Measurements from ENCODE around the gene OSBPL9. TPM values are rescaled to one million over a fixed set of nuclear protein-coding genes. Genes with fewer than 3 reads are reported as not detected.

OSBPL9 gene
- total RNA-seq, 1 experiment from 2014 or later: 62.4 TPM

GRCh38 chr1:51717842-51718241, 101.0 kb downstream of the OSBPL9 start:
- ChIA-PET CTCF (no interaction called here), POLR2A (ENCODE audit: low non-redundant PET) (no interaction called here)
- DNase-seq (ENCODE audit: low spot score): no peak
- Histone ChIP-seq H3K36me3 (ENCODE audit: insufficient read depth, low read length, poor library complexity, severe bottlenecking) (no peaks in the 10 kb centered on the region), H3K27ac (ENCODE audit: low read depth, low read length, poor library complexity, severe bottlenecking) (no peak overlapping the region), H3K9me3 (ENCODE audit: low read depth, low read length, poor library complexity, severe bottlenecking) (no peaks in the 10 kb centered on the region), H3K4me3 (ENCODE audit: low read depth, low read length, poor library complexity, severe bottlenecking) (no peak overlapping the region), H3K27me3 (replicated peaks; ENCODE audit: insufficient read depth, low read depth, low read length, poor library complexity) (no peaks in the 10 kb centered on the region), H3K4me1 (ENCODE audit: insufficient read depth, low read length, poor library complexity, severe bottlenecking) (peaks cover 5% of the 10 kb centered on the region)
- TF ChIP-seq, protein P1, sequence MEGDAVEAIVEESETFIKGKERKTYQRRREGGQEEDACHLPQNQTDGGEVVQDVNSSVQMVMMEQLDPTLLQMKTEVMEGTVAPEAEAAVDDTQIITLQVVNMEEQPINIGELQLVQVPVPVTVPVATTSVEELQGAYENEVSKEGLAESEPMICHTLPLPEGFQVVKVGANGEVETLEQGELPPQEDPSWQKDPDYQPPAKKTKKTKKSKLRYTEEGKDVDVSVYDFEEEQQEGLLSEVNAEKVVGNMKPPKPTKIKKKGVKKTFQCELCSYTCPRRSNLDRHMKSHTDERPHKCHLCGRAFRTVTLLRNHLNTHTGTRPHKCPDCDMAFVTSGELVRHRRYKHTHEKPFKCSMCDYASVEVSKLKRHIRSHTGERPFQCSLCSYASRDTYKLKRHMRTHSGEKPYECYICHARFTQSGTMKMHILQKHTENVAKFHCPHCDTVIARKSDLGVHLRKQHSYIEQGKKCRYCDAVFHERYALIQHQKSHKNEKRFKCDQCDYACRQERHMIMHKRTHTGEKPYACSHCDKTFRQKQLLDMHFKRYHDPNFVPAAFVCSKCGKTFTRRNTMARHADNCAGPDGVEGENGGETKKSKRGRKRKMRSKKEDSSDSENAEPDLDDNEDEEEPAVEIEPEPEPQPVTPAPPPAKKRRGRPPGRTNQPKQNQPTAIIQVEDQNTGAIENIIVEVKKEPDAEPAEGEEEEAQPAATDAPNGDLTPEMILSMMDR (conservative IDR thresholded peaks at IDR 0.05; ENCODE audit: low read depth, low read length): no peak
- no peak for TF ChIP-seq EZH2 (IDR thresholded peaks at IDR 0.05; ENCODE audit: borderline replicate concordance, low read depth, low read length, poor library complexity, severe bottlenecking)
- intact Hi-C loops (cut with micrococcal nuclease; ENCODE audit: unreplicated experiment): no loop called here
- BruUV-seq (replicated peaks): no TSS peak

DNA sequence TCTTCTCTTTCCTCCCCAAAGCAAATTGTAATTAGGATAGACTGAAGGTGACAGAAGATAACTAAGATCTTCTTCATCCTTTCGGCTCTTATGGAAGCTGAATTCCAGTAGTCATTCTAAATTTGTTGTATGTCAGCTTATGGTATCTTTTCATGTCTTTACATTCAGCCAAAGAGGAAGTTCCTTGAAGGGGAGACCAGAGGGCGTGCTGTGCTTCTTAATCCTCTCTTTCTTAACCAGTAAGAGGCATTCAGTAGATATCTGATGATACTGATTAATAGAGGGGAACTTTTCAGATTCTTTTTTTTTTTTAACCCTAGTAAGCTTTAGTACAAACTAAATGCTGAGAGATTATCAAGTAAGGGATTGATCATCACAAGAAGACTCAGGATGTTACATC, 102.3 kb downstream of the OSBPL9 start:
- TF ChIP-seq, protein P1 (conservative IDR thresholded peaks at IDR 0.05; ENCODE audit: low read depth, low read length): 0 out of 2 replicates have a peak, but pooled peaks have one; percentile 12
- no peak for TF ChIP-seq EZH2 (IDR thresholded peaks at IDR 0.05; ENCODE audit: borderline replicate concordance, low read depth, low read length, poor library complexity, severe bottlenecking)
- no peaks in the 10 kb centered on the region for H3K27me3 ChIP-seq (replicated peaks; ENCODE audit: insufficient read depth, low read depth, low read length, poor library complexity)
- no peaks in the 10 kb centered on the region for H3K36me3 ChIP-seq (ENCODE audit: insufficient read depth, low read length, poor library complexity, severe bottlenecking)
- no TSS peak for BruUV-seq (replicated peaks)
- ChIA-PET CTCF (interaction anchor here (0.6 kb wide), 2 partner anchors 48 to 50 kb away, joined by 3 to 8 read pairs; no protein-coding TSS in a partner anchor), POLR2A (ENCODE audit: low non-redundant PET) (no interaction called here)
- H3K27ac ChIP-seq (ENCODE audit: low read depth, low read length, poor library complexity, severe bottlenecking): no peak overlapping the region
- intact Hi-C loops (cut with micrococcal nuclease; ENCODE audit: unreplicated experiment): no loop called here
- H3K4me1 ChIP-seq (ENCODE audit: insufficient read depth, low read length, poor library complexity, severe bottlenecking): peaks cover 5% of the 10 kb centered on the region
- DNase-seq (ENCODE audit: low spot score): peak; percentile 40
- H3K4me3 ChIP-seq (ENCODE audit: low read depth, low read length, poor library complexity, severe bottlenecking): no peak overlapping the region
- no peaks in the 10 kb centered on the region for H3K9me3 ChIP-seq (ENCODE audit: low read depth, low read length, poor library complexity, severe bottlenecking)

- Histone ChIP-seq H3K4me1 (ENCODE audit: insufficient read depth, low read length, poor library complexity, severe bottlenecking) (peaks cover 6% of the 10 kb centered on the region), H3K4me3 (ENCODE audit: low read depth, low read length, poor library complexity, severe bottlenecking) (no peak overlapping the region), H3K36me3 (ENCODE audit: insufficient read depth, low read length, poor library complexity, severe bottlenecking) (no peaks in the 10 kb centered on the region), H3K27me3 (replicated peaks; ENCODE audit: insufficient read depth, low read depth, low read length, poor library complexity) (no peaks in the 10 kb centered on the region), H3K27ac (ENCODE audit: low read depth, low read length, poor library complexity, severe bottlenecking) (no peak overlapping the region), H3K9me3 (ENCODE audit: low read depth, low read length, poor library complexity, severe bottlenecking) (no peaks in the 10 kb centered on the region)
- DNase-seq (ENCODE audit: low spot score): no peak
- no peak for TF ChIP-seq EZH2 (IDR thresholded peaks at IDR 0.05; ENCODE audit: borderline replicate concordance, low read depth, low read length, poor library complexity, severe bottlenecking)
- TF ChIP-seq, protein P1 (conservative IDR thresholded peaks at IDR 0.05; ENCODE audit: low read depth, low read length): no peak
- no TSS peak for BruUV-seq (replicated peaks)
- intact Hi-C loops (cut with micrococcal nuclease; ENCODE audit: unreplicated experiment): no loop called here
- ChIA-PET CTCF (interaction anchor here (0.5 kb wide), 1 partner anchor 97 kb away, joined by 4 read pairs; no protein-coding TSS in a partner anchor), POLR2A (ENCODE audit: low non-redundant PET) (no interaction called here)
Observed at GRCh38 chr1:51724797-51725196, 107.9 kb downstream of the OSBPL9 start.

Measured in A673 (cell line).